A549 (cell line): ENCODE results near the gene EML5. TPM values are rescaled to one million over a fixed set of nuclear protein-coding genes. Genes with fewer than 3 reads are reported as not detected.

Experiments
- ATAC-seq, 2 experiments: fragments of 200-7000 bp in 1 of 2; fragments of >200 bp in 1 of 2; cut with Nextera tagmentation in 1 of 2; cut with Tn5 transposase in 1 of 2; 3 replicates each; pipeline versions ENCODE4 v1.8.0 to v1.9.1; 2018 to 2020; ENCODE audit warnings: mild to moderate bottlenecking in 1 of 2, moderate library complexity in 1 of 2
- CTCF ChIA-PET: fragments of 300-600 bp; sonication (Branson Sonifier 250); formaldehyde crosslinking; extraction: SDS; loops from one replicate; lab custom pipeline; 2021; ENCODE audit warnings: antibody characterized with exemption, inconsistent platforms; lab: Yijun Ruan, JAX
- POLR2A ChIA-PET: fragments of 350-600 bp; formaldehyde crosslinking; extraction: SDS; loops from one replicate; lab custom pipeline; 2021; ENCODE audit warnings: antibody characterized with exemption, inconsistent platforms; lab: Yijun Ruan, JAX
- DNase-seq, 2 experiments: peaks; one replicate each; pipeline versions ENCODE4 v3.0.0 to v3.0.0-alpha.2; 2011 to 2016; ENCODE audit warnings: low read depth in 1 of 2, low spot score in 1 of 2
- FAIRE-seq: peaks from 2 replicates; lab custom pipeline; 2011; peaks lifted over from hg19 to GRCh38; lab: Jason Lieb, UNC
- H3K27ac ChIP-seq, 2 experiments: fragments of >200 bp; sonication (Bioruptor Twin); formaldehyde crosslinking; 3 replicates each; pipeline ENCODE4 v1.5.1; 2016 to 2017
- H3K4me1 ChIP-seq: fragments of >200 bp; sonication (Bioruptor Twin); formaldehyde crosslinking; 3 replicates; pipeline ENCODE4 v1.6.1; 2016
- H3K4me2 ChIP-seq: fragments of >200 bp; sonication (Bioruptor Twin); formaldehyde crosslinking; 3 replicates; pipeline ENCODE4 v1.6.1; 2016
- H3K4me3 ChIP-seq: fragments of >200 bp; sonication (Bioruptor Twin); formaldehyde crosslinking; 3 replicates; pipeline ENCODE4 v1.5.1; 2016
- H3K9me3 ChIP-seq: fragments of >200 bp; sonication (Bioruptor Twin); formaldehyde crosslinking; 3 replicates; pipeline ENCODE4 v1.6.1; 2016
- CEBPB ChIP-seq, 2 experiments: fragments of >200 bp in 1 of 2; sonication (Bioruptor Twin) in 1 of 2; formaldehyde crosslinking in 1 of 2; IDR thresholded peaks; 2 replicates each; pipeline ENCODE4 v1.6.1; 2012 to 2016
- CHD2 ChIP-seq: fragments of 150-350 bp; IDR thresholded peaks from 2 replicates; pipeline ENCODE4 v1.6.1; 2014; ENCODE audit warnings: low read length; ENCODE audit not compliant: partially characterized antibody
- EHMT2 ChIP-seq: fragments of 200-600 bp; sonication (generic); IDR thresholded peaks from 2 replicates; pipeline ENCODE4 v1.6.1; 2016; ENCODE audit warnings: antibody characterized with exemption, low read depth, mild to moderate bottlenecking, moderate library complexity
- EP300 ChIP-seq, 2 experiments: fragments of >200 bp; sonication (Bioruptor Twin); formaldehyde crosslinking; IDR thresholded peaks; 2 replicates in 1 of 2; 3 replicates in 1 of 2; pipeline ENCODE4 v1.6.1; 2016 to 2017
- ESRRA ChIP-seq: fragments of 150-350 bp; IDR thresholded peaks from 2 replicates; pipeline ENCODE4 v1.6.1; 2014; ENCODE audit warnings: mild to moderate bottlenecking, low read length, borderline replicate concordance
- JUN ChIP-seq, 2 experiments: fragments of >200 bp; sonication (Bioruptor Twin); formaldehyde crosslinking; IDR thresholded peaks; 2 replicates in 1 of 2; 3 replicates in 1 of 2; pipeline ENCODE4 v1.6.1; 2016 to 2017
- MYC ChIP-seq: IDR thresholded peaks from 2 replicates; pipeline ENCODE4 v1.6.1; 2012; ENCODE audit warnings: mild to moderate bottlenecking, inconsistent platforms, low read length, improper control_type of control experiment, borderline replicate concordance
- POLR2A ChIP-seq: IDR thresholded peaks from 2 replicates; pipeline ENCODE4 v1.6.1; 2012; ENCODE audit warnings: mild to moderate bottlenecking, low read length
- POLR2AphosphoS2 ChIP-seq: conservative IDR thresholded peaks from 2 replicates; pipeline ENCODE4 v1.6.1; 2012; ENCODE audit warnings: low read length, improper control_type of control experiment, inconsistent platforms
- RARB ChIP-seq: fragments of 250-450 bp; sonication (Bioruptor Pico); IDR thresholded peaks from 2 replicates; pipeline ENCODE4 v1.8.0; 2021; ENCODE audit warnings: mild to moderate bottlenecking, moderate library complexity
- TFCP2L1 ChIP-seq: fragments of 250-450 bp; sonication (Bioruptor Pico); IDR thresholded peaks from 2 replicates; pipeline ENCODE4 v1.5.0; 2021; ENCODE audit warnings: mild to moderate bottlenecking
- TP53 ChIP-seq: fragments of 250-450 bp; sonication (Bioruptor Pico); IDR thresholded peaks from 2 replicates; pipeline ENCODE4 v1.5.0; 2021; ENCODE audit warnings: mild to moderate bottlenecking, moderate library complexity
- ZFP36 ChIP-seq: fragments of 450-650 bp; IDR thresholded peaks from 2 replicates; pipeline ENCODE4 v1.6.1; 2014; ENCODE audit warnings: borderline replicate concordance; ENCODE audit not compliant: partially characterized antibody
- ZSCAN20 ChIP-seq: fragments of 250-450 bp; sonication (Bioruptor Pico); IDR thresholded peaks from 2 replicates; pipeline ENCODE4 v1.8.0; 2022; ENCODE audit warnings: mild to moderate bottlenecking, moderate library complexity
- WGBS: methylation state at CpG from one replicate; pipeline ENCODE4 v1.1.6; 2017; ENCODE audit errors: missing lambda C conversion rate; 5-methylcytosine and 5-hydroxymethylcytosine counted together
- polyA plus RNA-seq, 4 experiments: library from polyadenylated mRNA; depleted of rRNA in 3 of 4; stranded (reverse); fragments of >200 nt; fragmentation: RNase III in 1 of 4; extraction: RNeasy Plus Mini Kit Qiagen cat#74134 plus additional on column Dnase treatment in 1 of 4; gene quantifications; 2 replicates in 3 of 4; 3 replicates in 1 of 4; pipeline ENCODE4 v1.2.3, GENCODE V29; 2011 to 2017
- TF ChIP-seq, protein P1 (sequence below): IDR thresholded peaks from 2 replicates; pipeline ENCODE4 v1.6.1; 2012
- TF ChIP-seq, protein P2 (sequence below): fragments of 150-350 bp; IDR thresholded peaks from 2 replicates; pipeline ENCODE4 v1.6.1; 2014; ENCODE audit warnings: low read depth, mild to moderate bottlenecking, low read length

Gene EML5
- polyA plus RNA-seq, 2 of the 4 experiments (the other 2 are of a cell fraction): 0.44 to 0.62 TPM

DNA sequence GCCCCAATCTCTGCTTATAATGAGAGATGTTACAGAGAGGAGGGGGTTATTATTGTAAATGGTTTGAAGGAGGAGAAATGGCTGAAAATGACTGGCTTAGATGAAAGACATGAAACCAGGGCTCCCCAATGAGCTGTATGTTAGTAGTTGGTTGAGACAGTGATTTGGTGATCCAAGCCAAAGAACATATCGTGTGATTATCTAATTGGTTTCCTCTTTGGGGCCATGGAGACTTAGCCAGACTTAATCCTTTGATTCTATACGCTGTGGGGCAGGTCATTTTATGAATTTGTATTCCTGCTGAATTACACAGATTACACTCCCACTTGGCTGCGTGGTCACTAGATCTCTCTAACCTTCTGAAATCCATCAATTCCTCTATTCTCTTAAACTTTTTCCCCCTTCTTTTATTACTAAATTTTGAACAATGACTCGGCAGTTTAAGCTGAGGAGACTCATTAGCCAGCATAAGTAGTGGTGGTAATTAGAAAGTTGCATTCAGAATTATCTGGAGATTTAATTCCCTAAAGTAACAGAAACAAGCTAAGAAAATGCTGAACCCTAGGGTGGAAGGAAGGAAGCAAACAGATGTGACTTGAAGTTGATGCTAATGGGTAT lies 37.0 kb upstream of the EML5 start (continued):
- no peak for TF ChIP-seq MYC
- TF ChIP-seq EHMT2: no peak

DNA sequence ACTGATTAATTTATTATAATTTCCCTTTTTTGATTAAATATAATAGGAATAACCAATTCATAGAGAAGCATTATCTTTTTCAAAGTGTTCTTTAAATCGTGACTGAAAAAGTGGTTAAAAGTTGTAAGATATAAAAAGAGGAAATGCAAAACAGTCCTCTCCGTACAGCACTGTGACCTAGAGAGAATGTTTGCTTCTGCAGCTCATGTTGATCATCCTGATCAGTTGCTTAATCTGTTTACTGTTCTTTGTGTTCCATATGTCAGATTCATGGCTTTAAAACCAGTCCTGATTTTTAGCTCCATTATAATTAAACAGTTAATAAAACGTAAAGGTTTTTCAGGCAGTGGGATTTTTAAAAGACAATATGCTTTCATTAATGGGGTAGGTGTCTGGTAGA lies 36.4 kb upstream of the EML5 start:
- Histone ChIP-seq H3K4me3 (no peak overlapping the region), H3K27ac (no peak overlapping the region), H3K9me3 (no peaks in the 10 kb centered on the region), H3K4me2 (peak overlapping the region; percentile 10; the same call in 1 of the 3 replicates), H3K4me1 (peaks cover 44% of the 10 kb centered on the region)
- no peak for TF ChIP-seq JUN (IDR thresholded peaks at IDR 0.05)
- no peak for FAIRE-seq
- no peak for DNase-seq
- ChIA-PET CTCF (interaction anchor here (1.2 kb wide), 1 partner anchor 118 kb away, joined by 3 read pairs; no protein-coding TSS in a partner anchor), POLR2A (no interaction called here)
- ATAC-seq: no peak
- 66% methylated on average over 3 of the region's 3 CpGs for WGBS

DNA sequence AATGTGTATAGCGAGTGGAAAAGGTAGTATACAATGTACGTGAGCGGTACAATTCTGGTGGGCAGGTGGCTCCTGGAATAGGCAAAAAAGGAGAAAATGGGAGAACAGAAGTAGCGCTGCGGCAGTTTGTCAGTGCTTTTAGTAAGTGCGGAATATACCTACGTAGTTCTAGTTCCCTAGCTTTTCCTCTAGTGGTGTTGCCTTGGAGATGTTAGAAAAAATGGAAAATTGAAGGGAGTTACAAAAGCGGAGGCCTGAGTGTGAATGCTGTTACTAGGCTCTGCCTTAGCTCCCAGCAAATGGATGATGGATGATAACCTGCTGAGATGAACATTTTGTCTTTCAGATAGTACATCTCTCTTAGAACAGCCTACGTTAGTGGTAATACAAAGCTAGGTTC lies 32.8 kb upstream of the EML5 start:
- TF ChIP-seq, protein P1, sequence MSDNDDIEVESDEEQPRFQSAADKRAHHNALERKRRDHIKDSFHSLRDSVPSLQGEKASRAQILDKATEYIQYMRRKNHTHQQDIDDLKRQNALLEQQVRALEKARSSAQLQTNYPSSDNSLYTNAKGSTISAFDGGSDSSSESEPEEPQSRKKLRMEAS: no peak
- no peak for TF ChIP-seq ZSCAN20 (CRISPR knock-in tag)
- no peak for TF ChIP-seq CEBPB (IDR thresholded peaks at IDR 0.05)
- no peak for TF ChIP-seq ZFP36
- TF ChIP-seq CHD2: no peak
- TF ChIP-seq TP53: no peak
- no peak for TF ChIP-seq RARB
- TF ChIP-seq EHMT2: no peak
- no peak for TF ChIP-seq TFCP2L1 (CRISPR knock-in tag)
- no peak for TF ChIP-seq POLR2A
- no peak for TF ChIP-seq POLR2AphosphoS2
- TF ChIP-seq, protein P2, sequence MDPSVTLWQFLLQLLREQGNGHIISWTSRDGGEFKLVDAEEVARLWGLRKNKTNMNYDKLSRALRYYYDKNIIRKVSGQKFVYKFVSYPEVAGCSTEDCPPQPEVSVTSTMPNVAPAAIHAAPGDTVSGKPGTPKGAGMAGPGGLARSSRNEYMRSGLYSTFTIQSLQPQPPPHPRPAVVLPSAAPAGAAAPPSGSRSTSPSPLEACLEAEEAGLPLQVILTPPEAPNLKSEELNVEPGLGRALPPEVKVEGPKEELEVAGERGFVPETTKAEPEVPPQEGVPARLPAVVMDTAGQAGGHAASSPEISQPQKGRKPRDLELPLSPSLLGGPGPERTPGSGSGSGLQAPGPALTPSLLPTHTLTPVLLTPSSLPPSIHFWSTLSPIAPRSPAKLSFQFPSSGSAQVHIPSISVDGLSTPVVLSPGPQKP: no peak
- Histone ChIP-seq H3K4me3 (peak overlapping the region; percentile 85), H3K4me2 (peak overlapping the region; percentile 83), H3K27ac (peak overlapping the region; percentile 93 to 96; a peak in 5 of 6 replicates), H3K9me3 (no peaks in the 10 kb centered on the region), H3K4me1 (peaks cover 38% of the 10 kb centered on the region)
- DNase-seq: no peak
- ChIA-PET POLR2A (interaction anchor here (1.2 to 1.4 kb wide), 2 partner anchors 10 to 16 kb away, joined by 3 to 6 read pairs; no protein-coding TSS in a partner anchor), CTCF (interaction anchor here (0.7 to 4.3 kb wide), 7 partner anchors 33 to 215 kb away, joined by 3 to 19 read pairs (median 4); partner anchors contain the start of gene EML5)
- ATAC-seq: no peak
- WGBS: 94% methylated on average over 9 of the region's 9 CpGs
- FAIRE-seq: no peak

DNA sequence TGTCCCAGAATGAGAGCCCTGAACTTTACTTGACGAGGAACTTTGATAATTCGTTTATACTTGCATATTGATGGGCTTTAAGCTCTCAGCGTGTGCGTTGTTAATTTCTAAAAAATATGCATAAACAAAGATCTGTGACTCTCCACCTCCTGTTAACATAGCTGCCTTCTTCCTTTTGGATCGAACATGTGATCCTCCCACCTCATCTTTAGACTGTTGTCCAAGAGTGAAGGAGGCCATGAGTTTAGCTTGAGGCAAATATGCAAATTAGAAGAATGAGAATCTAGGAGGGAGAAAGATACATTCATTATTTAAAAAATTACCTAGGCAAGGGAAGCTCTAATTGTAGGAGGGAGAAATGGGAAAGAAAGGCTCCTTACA lies 32.3 kb upstream of the EML5 start:
- peaks cover 35% of the 10 kb centered on the region for H3K4me1 ChIP-seq
- peak; percentile 19 to 23; a peak in 3 of 6 replicates for ATAC-seq
- peak overlapping the region; percentile 85 for H3K4me3 ChIP-seq
- POLR2A ChIA-PET: interaction anchor here (1.1 to 1.4 kb wide), 9 partner anchors 8 to 153 kb away, joined by 3 to 12 read pairs (median 4); partner anchors contain the start of gene EML5
- H3K4me2 ChIP-seq: peak overlapping the region; percentile 83
- no peak for TF ChIP-seq ESRRA
- TF ChIP-seq EP300 (IDR thresholded peaks at IDR 0.05): no peak
- TF ChIP-seq JUN (IDR thresholded peaks at IDR 0.05): no peak
- TF ChIP-seq, all 56 proteins: peak for 0
- Histone ChIP-seq H3K9me3 (no peaks in the 10 kb centered on the region), H3K27ac (peak overlapping the region; percentile 93 to 96)
- 3% methylated on average over 5 of the region's 5 CpGs for WGBS
- CTCF ChIA-PET: interaction anchor here (0.9 to 4.3 kb wide), 7 partner anchors 32 to 216 kb away, joined by 3 to 19 read pairs (median 4); partner anchors contain the start of gene EML5
- FAIRE-seq (no peak), DNase-seq (peak in 1 of 2 experiments; percentile 17)
